NCI-H82 treated with DMSO at 0.1 percent for 48 hours (cell line): ENCODE results near the gene ZFAND3.
A peak's percentile ranks its signal among the peaks of the same experiment; 100 is the strongest.

Experiments
- DNase-seq: peaks from one replicate; lab custom pipeline; 2025; ENCODE audit not compliant: unreplicated experiment; lab: John Stamatoyannopoulos, UW

Gene ZFAND3

DNA sequence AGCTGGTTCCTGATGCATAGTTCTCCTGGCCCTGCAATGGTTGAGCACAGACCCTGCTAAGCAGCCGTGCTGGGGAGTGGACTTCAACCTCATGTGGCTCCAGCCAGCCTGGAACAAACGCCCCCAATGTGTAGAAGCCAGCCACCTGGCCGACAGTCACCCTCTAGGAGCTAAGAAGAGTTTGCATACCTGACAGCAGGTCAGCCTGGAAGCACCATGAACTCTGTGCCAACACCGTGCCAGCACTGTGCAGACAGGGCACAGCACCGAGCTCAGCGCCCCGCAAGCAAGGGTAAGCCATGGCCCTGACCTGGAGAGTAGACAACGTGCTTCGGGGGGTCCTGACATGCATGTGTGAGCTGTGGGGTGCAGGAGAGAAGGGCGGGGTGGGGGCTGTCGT lies 356.3 kb downstream of the ZFAND3 start:
- DNase-seq, result no peak

DNA sequence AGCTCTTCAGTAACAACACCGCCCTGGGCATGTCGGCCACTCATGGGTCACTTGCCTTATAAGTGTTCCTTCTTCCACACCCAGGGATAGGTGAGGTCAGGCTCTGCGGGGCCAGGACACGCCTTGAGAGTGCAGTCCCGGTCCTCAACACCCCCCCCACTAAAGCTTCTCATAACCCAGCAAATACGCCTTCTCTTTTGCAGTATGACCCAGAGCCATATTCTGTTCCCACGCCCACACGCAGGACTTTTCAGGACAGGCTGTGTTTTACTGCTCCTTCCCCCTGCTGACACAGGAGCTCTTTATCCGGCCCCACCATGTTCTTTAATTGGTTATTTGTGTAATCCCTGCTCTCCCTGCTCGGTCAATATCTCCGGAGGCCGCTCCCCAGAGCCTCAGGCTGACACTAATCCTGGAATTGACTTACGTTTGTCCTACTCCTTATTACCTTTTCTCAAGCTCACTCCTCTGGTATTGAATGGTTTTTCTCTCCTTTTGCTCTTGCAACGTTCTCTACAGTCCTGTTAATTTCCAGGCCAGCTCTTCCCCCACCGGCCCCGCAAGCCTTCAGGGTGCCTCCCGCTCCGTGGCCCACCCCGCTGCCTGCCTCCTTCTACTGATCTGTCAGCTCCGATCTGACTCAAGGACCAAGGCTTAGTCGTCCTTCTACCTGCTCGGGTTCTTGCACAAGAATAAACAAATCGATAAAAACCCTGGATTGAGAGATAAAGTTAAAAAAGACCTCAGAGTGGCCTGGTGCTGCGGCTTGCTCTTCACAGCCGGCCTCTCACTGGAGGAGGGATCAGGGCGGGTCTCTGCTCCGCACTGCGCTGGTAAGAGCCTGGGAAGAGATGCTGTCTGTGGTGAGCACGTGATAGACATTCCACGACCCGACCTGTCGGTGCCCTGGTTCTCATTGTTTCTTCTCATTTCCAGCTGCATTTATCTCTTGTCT lies 357.5 kb downstream of the ZFAND3 start:
- DNase-seq, result peak; percentile 94

DNA sequence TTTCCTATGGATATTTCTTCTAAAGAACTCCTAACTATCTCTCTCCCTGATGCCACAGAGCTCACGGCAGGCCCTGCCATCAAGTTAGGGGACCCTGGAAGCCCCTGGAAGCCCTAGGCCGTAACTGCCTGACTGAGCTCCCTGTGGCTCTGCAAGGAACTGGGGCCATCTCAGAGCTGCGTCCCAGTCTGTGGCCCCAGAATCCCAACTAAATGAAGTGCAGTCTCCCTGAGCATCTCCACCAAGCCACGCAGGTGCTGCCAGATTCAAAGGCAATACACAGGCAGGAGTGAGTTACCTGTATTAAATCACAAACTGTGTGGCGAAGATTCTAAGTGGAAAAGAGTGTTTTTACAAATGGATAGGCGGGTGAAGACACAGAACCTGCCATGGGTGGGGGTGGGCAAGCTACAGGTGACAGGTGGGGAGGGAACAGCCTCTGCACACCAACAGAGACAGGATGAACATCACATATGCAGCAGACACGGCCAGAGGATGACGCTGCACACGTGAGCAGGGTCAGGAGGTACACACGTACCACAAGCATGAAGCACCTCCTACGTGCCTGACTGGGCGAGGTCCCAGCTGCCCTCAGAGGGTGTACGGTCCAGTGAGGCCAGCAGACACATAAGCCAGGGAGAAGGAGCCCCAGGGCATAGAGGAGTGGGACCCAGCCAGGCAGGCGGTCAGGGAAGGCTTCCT lies 358.5 kb downstream of the ZFAND3 start:
- DNase-seq, result no peak

- no peak for DNase-seq
Observed at GRCh38 chr6:38178584-38178886, 359.0 kb downstream of the ZFAND3 start.

DNA sequence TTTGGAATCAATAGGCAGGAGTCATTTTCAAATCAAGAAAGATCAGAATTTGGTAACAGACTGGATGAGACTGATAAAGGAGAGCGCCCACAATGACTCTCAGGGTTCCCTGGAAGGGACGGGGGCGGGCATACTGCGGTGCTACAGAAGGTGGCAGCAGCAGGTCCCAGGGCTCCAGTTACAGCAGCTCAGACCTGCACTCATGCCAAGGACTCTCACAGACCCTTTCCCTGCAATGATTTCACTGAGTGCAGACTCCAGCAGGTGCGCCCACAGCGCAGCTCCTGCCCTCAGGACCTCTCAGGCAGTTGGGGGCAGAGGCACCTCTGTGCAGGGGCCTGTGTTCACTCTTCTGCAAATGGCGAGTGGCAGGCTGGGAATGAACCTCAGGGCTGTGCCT lies 359.8 kb downstream of the ZFAND3 start:
- no peak for DNase-seq

GRCh38 chr6:38179794-38180430 lies 360.4 kb downstream of the ZFAND3 start:
- no peak for DNase-seq

DNA sequence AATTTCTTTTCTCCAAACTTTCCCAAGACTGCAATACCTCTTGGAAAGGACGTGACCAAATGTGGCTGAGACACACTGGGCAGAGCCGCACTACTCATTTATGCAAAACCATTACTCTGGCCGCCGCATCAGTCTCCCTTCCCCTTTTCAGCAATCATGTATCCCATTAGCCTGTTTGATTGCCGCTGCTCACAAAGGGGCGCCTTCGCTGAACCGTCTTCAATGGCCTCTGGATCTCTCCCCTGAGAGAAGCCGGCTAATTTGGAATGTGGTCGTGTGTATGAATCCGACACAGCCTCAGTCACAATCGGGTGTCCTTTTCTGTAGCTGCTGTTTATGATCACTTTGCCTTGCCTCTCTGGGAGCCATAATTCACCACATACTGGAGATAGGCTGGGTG lies 361.1 kb downstream of the ZFAND3 start:
- no peak for DNase-seq

- no peak for DNase-seq
Observed at GRCh38 chr6:38182426-38182825, 362.9 kb downstream of the ZFAND3 start.

GRCh38 chr6:38183856-38184584 lies 364.5 kb downstream of the ZFAND3 start:
- DNase-seq, result no peak

DNA sequence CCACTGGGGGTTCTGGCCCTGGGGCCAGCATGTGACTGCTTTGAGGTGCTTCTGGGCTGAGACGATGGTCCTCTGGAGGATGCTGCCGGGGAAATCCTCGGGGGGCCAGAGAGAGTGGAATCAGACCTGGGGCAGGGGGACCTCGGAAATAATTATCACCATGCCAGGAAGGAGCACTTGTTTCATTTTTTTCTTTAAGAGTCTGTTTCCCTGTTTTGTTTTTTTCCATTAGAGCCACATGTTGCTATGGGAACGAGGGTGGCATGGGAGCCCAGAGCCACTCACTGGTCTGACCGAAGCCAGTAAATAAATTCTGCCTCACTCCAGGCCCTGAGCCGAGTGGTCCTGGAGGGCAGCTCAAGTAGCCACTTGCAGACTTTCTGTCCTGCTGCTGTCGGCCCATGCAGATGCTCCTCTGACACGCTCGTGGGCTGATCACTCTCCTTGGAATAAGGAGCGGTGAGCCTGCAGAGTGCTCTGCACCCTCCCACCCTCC lies 365.1 kb downstream of the ZFAND3 start:
- DNase-seq, result no peak

DNA sequence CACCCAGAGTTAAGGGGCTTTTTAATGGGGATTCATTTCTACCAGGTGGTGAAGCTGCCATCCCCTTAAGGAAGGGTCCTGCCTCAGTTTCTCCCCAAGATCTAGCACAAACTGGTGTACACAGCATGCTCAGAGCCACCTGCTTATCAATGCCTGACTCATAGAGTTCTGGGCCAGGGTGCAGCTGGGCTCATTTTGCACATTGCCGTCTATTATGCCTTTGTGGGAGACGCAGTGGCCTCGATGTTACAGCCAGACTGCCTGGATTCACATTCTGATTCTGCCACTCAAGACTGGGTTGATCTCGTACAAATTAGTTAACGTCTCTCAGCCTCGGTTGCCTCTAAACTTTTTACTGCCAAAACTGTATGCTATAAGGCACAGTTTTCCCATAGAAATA lies 365.7 kb downstream of the ZFAND3 start:
- DNase-seq, result no peak

DNA sequence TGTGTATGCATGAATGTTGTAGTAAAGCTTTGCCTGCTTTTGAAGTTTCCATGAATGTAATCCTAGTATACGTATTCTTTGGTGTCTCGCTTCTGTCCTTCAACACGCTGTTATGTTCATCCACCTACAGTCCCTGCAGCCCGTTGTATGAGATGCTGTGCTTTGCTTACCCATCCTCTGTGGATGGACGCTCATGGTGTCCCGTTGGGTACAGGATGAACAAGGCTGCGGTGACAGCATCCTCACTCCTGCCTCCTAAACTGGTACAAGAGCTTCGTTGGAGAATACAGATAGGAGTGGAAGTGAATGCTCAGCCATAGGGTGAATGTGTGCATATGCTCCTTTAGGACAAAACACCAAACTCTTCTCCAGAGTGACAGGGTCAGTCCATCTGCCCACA lies 366.2 kb downstream of the ZFAND3 start:
- DNase-seq, result no peak

- DNase-seq, result no peak
Observed at GRCh38 chr6:38187325-38187724, 367.8 kb downstream of the ZFAND3 start.

DNA sequence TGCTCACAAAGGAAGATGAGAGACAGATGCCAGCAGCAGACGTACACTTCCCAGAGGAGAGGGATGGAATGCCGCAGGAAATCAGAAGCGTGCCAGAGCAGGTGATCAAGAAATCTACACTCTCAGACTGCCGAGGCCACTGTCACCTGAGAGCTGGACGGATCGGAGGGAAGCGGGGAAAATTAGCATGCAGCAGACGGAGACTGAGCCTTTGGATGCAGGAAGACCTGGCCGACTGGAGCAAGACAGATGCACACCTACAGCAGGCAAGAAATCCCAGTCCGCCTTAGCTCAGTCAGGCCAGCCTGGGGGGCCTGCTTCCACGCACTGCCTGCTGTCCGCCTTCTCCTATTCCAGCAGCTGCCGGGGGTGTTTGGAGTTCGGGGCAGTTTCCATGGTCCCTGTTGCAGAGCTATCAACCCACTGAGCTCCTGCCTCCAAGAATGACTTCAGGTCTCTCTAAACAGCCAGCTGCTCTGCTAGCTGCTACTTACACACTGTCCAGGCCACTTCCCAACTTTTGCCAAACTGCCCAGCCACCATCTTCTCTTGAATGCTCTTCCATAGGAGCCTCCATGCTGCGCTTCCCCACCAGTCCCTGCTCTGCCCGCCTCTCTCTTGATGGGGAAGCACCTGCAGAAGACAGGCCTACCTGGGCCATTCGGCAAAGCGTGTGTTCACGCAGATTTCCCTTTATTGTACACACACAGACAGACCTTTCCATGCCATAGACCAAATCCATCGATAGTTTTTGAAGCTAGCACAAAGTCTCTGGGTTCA lies 368.5 kb downstream of the ZFAND3 start:
- DNase-seq, result no peak

GRCh38 chr6:38188677-38189335 lies 369.3 kb downstream of the ZFAND3 start:
- peak; percentile 57 for DNase-seq

GRCh38 chr6:38191418-38191817 lies 371.9 kb downstream of the ZFAND3 start:
- DNase-seq, result no peak

DNA sequence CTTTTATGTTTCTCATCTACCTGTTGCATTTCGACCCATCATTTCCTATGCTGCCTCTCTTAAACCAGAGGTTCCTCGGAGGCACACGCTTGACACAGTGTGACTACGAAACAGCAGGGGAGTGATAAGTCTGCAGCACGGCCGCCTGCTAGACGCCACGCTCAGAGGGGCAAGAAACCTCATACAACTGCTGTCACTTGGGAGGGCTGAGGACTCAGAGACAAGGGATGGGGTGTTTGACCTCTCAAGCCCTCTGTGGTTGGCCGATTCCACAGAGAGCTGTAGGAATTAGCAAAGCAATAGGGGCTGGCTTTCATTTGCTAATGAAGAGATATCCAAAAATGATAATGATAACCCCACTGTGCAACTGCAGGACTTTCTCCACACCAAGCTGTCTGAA lies 372.5 kb downstream of the ZFAND3 start:
- no peak for DNase-seq

GRCh38 chr6:38192487-38192886 lies 373.0 kb downstream of the ZFAND3 start:
- peak; percentile 78 for DNase-seq

GRCh38 chr6:38193051-38193450 lies 373.5 kb downstream of the ZFAND3 start:
- no peak for DNase-seq
